K562 (cell line): ENCODE data around the gene TUBB4B. TPM values are rescaled to one million over a fixed set of nuclear protein-coding genes. Genes with fewer than 3 reads are reported as not detected.

Experiments
- ARNT ChIP-seq, 2 experiments: fragments of 450-650 bp; IDR thresholded peaks; 2 replicates each; pipeline ENCODE4 v1.6.1; 2016; ENCODE audit warnings: mild to moderate bottlenecking in 1 of 2
- CHCHD3 ChIP-seq: fragments of 250-450 bp; sonication (Bioruptor Pico); IDR thresholded peaks from 2 replicates; pipeline ENCODE4 v2.1.2; 2022; ENCODE audit warnings: mild to moderate bottlenecking
- EHMT2 ChIP-seq: fragments of 450-650 bp; IDR thresholded peaks from 2 replicates; pipeline ENCODE4 v1.6.1; 2018; ENCODE audit warnings: antibody characterized with exemption
- ELF1 ChIP-seq: fragments of 200-800 bp; sonication (Bioruptor generic); IDR thresholded peaks from 2 replicates; pipeline ENCODE4 v1.6.1; 2016; ENCODE audit warnings: missing genetic modification characterization, missing compliant biosample characterization
- ETV5 ChIP-seq: sonication (generic); formaldehyde crosslinking; IDR thresholded peaks from 2 replicates; pipeline ENCODE4 v1.4.0; 2020; ENCODE audit warnings: low read depth, mild to moderate bottlenecking, missing genetic modification reagents
- FOXJ3 ChIP-seq: sonication (generic); formaldehyde crosslinking; IDR thresholded peaks from 2 replicates; pipeline ENCODE4 v1.4.0; 2020; ENCODE audit warnings: mild to moderate bottlenecking, missing genetic modification reagents
- FOXM1 ChIP-seq, 2 experiments: fragments of 450-650 bp in 1 of 2; sonication (generic) in 1 of 2; formaldehyde crosslinking in 1 of 2; IDR thresholded peaks; 2 replicates each; pipeline versions ENCODE4 v1.6.1 to v1.9.0; 2017 to 2022; ENCODE audit warnings: low read depth in 2 of 2, mild to moderate bottlenecking in 2 of 2, missing genetic modification reagents in 1 of 2, moderate library complexity in 1 of 2
- ILF3 ChIP-seq: fragments of 450-650 bp; IDR thresholded peaks from 2 replicates; pipeline ENCODE4 v1.6.1; 2018; ENCODE audit warnings: antibody characterized with exemption, mild to moderate bottlenecking, moderate library complexity, borderline replicate concordance
- NFE2 ChIP-seq: IDR thresholded peaks from 2 replicates; pipeline ENCODE4 v1.6.1; 2014; ENCODE audit warnings: antibody characterized with exemption, low read depth
- PATZ1 ChIP-seq: fragments of 250-450 bp; sonication (Bioruptor Pico); IDR thresholded peaks from 2 replicates; pipeline ENCODE4 v1.5.0; 2020; ENCODE audit warnings: mild to moderate bottlenecking, borderline replicate concordance
- SFPQ ChIP-seq: fragments of 200-400 bp; formaldehyde crosslinking; IDR thresholded peaks from 2 replicates; pipeline ENCODE4 v1.6.1; 2017; ENCODE audit warnings: mild to moderate bottlenecking, low read depth, low read length, moderate library complexity
- STAT5B ChIP-seq: fragments of 250-450 bp; sonication (Bioruptor Pico); IDR thresholded peaks from 2 replicates; pipeline ENCODE4 v1.8.0; 2021; ENCODE audit warnings: mild to moderate bottlenecking, inconsistent platforms
- ZBTB9 ChIP-seq: fragments of 450-650 bp; formaldehyde crosslinking; IDR thresholded peaks from 2 replicates; pipeline ENCODE4 v1.4.0; 2020; ENCODE audit warnings: mild to moderate bottlenecking, moderate library complexity
- ZNF184 ChIP-seq: sonication (generic); formaldehyde crosslinking; IDR thresholded peaks from 2 replicates; pipeline ENCODE4 v1.5.0; 2020; ENCODE audit warnings: missing genetic modification reagents
- polyA plus RNA-seq, 8 experiments: library from polyadenylated mRNA; depleted of rRNA in 4 of 8; stranded (reverse) in 5 of 8; unstranded in 3 of 8; fragments of >200 nt; fragmentation: Nextera tagmentation in 2 of 8; fragmentation: Illumina TruSeq in 1 of 8; extraction: Ambion mirVana in 2 of 8; extraction: Trizol in 1 of 8; gene quantifications; 2 replicates each; pipeline versions ENCODE4 v1.2.1 to v1.2.3, GENCODE V29; 2011 to 2014; ENCODE audit warnings: inconsistent platforms in 1 of 8, missing spikeins in 1 of 8
- total RNA-seq, 7 experiments: library from RNA; depleted of rRNA in 6 of 7; stranded (reverse); fragments of >200 nt in 6 of 7; fragmentation: Illumina TruSeq in 2 of 7; extraction: Trizol in 2 of 7; gene quantifications; 2 replicates each; pipeline versions ENCODE4 v1.2.1 to v1.2.3, GENCODE V29; 2011 to 2021; ENCODE audit warnings: low replicate concordance in 1 of 7
- TF ChIP-seq, protein P1 (sequence below): sonication (generic); formaldehyde crosslinking; IDR thresholded peaks from 2 replicates; pipeline ENCODE4 v1.8.0; 2022; ENCODE audit warnings: mild to moderate bottlenecking, missing genetic modification reagents
- TF ChIP-seq, protein P2 (sequence below): fragments of 250-450 bp; sonication (Bioruptor Pico); IDR thresholded peaks from 2 replicates; pipeline ENCODE4 v1.5.0; 2021

Gene TUBB4B
- total and polyA plus RNA-seq, 9 of the 15 experiments (the other 6 are each of a cell fraction or from before 2014, with no cell fraction given), result 24.1 to 443 (median 268) TPM

DNA sequence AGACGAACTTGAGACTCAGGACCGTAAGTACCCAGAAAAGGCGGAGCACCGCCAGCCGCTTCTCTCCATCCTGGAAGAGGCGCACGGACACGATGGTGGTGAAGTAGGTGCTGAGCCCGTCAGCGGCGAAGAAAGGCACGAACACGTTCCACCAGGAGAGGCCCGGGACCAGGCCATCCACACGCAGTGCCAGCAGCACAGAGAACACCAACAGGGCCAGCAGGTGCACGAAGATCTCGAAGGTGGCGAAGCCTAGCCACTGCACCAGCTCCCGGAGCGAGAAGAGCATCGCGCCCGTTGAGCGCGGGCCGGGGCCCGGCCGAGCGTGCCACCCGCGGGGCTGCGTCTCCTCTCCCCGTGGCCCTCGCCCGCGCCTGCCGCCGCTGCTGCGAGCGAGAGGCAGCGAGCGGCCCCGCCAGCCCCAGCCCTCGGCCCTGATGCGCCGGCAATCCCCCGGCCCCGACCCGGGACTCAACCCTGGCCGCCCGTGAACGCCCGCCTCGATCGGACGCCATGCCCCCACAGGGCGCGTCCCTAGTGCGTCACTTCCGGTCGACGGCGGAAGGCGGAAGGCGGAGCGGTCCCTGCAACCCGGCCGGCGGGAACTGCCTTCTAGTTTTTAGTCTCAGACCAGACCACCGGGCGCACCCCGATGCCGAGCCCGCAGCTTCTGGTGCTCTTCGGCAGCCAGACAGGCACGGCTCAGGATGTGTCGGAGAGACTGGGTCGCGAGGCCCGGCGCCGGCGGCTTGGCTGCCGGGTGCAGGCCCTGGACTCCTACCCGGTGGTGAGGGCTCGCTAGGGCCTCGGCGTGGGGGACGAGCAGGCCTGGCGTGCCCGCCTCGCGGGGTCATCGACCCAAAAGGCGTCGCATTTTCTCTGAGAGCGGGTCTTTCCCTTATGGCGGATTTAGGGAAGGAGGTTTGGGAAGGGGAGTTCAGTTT is 35.7 kb upstream of the TUBB4B start, which contains the start of the genes NDOR1 and TMEM203 (continued):
- TF ChIP-seq, protein P1, sequence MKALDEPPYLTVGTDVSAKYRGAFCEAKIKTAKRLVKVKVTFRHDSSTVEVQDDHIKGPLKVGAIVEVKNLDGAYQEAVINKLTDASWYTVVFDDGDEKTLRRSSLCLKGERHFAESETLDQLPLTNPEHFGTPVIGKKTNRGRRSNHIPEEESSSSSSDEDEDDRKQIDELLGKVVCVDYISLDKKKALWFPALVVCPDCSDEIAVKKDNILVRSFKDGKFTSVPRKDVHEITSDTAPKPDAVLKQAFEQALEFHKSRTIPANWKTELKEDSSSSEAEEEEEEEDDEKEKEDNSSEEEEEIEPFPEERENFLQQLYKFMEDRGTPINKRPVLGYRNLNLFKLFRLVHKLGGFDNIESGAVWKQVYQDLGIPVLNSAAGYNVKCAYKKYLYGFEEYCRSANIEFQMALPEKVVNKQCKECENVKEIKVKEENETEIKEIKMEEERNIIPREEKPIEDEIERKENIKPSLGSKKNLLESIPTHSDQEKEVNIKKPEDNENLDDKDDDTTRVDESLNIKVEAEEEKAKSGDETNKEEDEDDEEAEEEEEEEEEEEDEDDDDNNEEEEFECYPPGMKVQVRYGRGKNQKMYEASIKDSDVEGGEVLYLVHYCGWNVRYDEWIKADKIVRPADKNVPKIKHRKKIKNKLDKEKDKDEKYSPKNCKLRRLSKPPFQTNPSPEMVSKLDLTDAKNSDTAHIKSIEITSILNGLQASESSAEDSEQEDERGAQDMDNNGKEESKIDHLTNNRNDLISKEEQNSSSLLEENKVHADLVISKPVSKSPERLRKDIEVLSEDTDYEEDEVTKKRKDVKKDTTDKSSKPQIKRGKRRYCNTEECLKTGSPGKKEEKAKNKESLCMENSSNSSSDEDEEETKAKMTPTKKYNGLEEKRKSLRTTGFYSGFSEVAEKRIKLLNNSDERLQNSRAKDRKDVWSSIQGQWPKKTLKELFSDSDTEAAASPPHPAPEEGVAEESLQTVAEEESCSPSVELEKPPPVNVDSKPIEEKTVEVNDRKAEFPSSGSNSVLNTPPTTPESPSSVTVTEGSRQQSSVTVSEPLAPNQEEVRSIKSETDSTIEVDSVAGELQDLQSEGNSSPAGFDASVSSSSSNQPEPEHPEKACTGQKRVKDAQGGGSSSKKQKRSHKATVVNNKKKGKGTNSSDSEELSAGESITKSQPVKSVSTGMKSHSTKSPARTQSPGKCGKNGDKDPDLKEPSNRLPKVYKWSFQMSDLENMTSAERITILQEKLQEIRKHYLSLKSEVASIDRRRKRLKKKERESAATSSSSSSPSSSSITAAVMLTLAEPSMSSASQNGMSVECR (CRISPR knock-in tag), result peak; percentile 89
- TF ChIP-seq ILF3 (no peak), CHCHD3 (no peak), EHMT2 (no peak), ZNF184 (CRISPR knock-in tag) (no peak), ETV5 (peak; percentile 75; the same call in 1 of the 2 replicates), PATZ1 (CRISPR knock-in tag) (no peak), ZBTB9 (0 out of 2 replicates have a peak, but pooled peaks have one; percentile 31), FOXJ3 (no peak), STAT5B (CRISPR knock-in tag) (no peak), SFPQ (no peak), ELF1 (tag) (peak; percentile 96), ARNT (IDR thresholded peaks at IDR 0.05) (no peak), NFE2 (no peak), FOXM1 (IDR thresholded peaks at IDR 0.05; ENCODE audit: low read depth) (no peak), FOXM1 (CRISPR knock-in tag; IDR thresholded peaks at IDR 0.05; ENCODE audit: low read depth) (no peak)
- TF ChIP-seq, protein P2, sequence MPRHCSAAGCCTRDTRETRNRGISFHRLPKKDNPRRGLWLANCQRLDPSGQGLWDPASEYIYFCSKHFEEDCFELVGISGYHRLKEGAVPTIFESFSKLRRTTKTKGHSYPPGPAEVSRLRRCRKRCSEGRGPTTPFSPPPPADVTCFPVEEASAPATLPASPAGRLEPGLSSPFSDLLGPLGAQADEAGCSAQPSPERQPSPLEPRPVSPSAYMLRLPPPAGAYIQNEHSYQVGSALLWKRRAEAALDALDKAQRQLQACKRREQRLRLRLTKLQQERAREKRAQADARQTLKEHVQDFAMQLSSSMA (CRISPR knock-in tag), result no peak
